Kidney (tissue), 14 donors: ENCODE measurements around the gene ERO1B. TPM values are rescaled to one million over a fixed set of nuclear protein-coding genes. Genes with fewer than 3 reads are reported as not detected.

Experiments
- DNase-seq, 5 donors: peaks; one replicate each; pipeline ENCODE4 v3.0.0-alpha.2; 2013 to 2020
- FAIRE-seq: peaks from 2 replicates; lab custom pipeline; 2012; peaks lifted over from hg19 to GRCh38; lab: Jason Lieb, UNC
- H3K27ac ChIP-seq, 2 donors: one replicate each; pipeline ENCODE4 v1.7.0; 2013; ENCODE audit warnings: low read depth in 2 of 2, low read length in 2 of 2, inconsistent platforms in 1 of 2
- H3K27me3 ChIP-seq: one replicate; pipeline ENCODE4 v1.7.1; 2013; ENCODE audit warnings: low read length, inconsistent platforms; ENCODE audit not compliant: control insufficient read depth, insufficient read depth
- H3K36me3 ChIP-seq, 3 donors: one replicate each; pipeline versions ENCODE4 v1.7.0 to v1.7.1; 2013; ENCODE audit warnings: low read length in 3 of 3, control low read depth in 1 of 3, inconsistent platforms in 1 of 3; ENCODE audit not compliant: insufficient read depth in 3 of 3, control insufficient read depth in 2 of 3
- H3K4me1 ChIP-seq, 3 donors: one replicate each; pipeline versions ENCODE4 v1.7.0 to v1.7.1; 2013; ENCODE audit warnings: low read length in 3 of 3, inconsistent platforms in 1 of 3, low read depth in 1 of 3; ENCODE audit not compliant: control insufficient read depth in 2 of 3, insufficient read depth in 2 of 3
- H3K4me3 ChIP-seq, 3 donors: one replicate each; pipeline versions ENCODE4 v1.7.0 to v1.8.1; 2013; ENCODE audit warnings: low read length in 3 of 3, control low read depth in 1 of 3, inconsistent platforms in 1 of 3
- H3K9ac ChIP-seq, 3 donors: one replicate each; pipeline versions ENCODE4 v1.7.0 to v1.7.1; 2013; ENCODE audit warnings: low read length in 3 of 3, control low read depth in 1 of 3, inconsistent platforms in 1 of 3
- H3K9me3 ChIP-seq, 3 donors: one replicate each; pipeline versions ENCODE4 v1.7.0 to v1.7.1; 2013; ENCODE audit warnings: low read length in 3 of 3, control low read depth in 1 of 3, inconsistent platforms in 1 of 3; ENCODE audit not compliant: control insufficient read depth in 2 of 3, insufficient read depth in 1 of 3
- intact Hi-C: fragments of 100-400 bp; cut with DNase I; formaldehyde crosslinking; loops from one replicate; pipeline ENCODE4 v1.11.1; 2022
- polyA plus RNA-seq: library from polyadenylated mRNA; stranded (reverse); fragments of 350-450 nt; fragmentation: Illumina TruSeq; extraction: RNeasy Lipid Tissue Mini Kit (QIAGEN cat#74804); gene quantifications from one replicate; pipeline ENCODE4 v1.2.3, GENCODE V29; 2014; ENCODE audit warnings: low read depth, low replicate concordance; ENCODE audit not compliant: insufficient read depth
- total RNA-seq: library from RNA; stranded (reverse); fragmentation: NEBNext Ultra II Directional; extraction: Animal tissue kit (Norgen Biotek cat#: 25700); gene quantifications from one replicate; pipeline ENCODE4 v1.2.1, GENCODE V29; 2021
- TF ChIP-seq, protein P1 (sequence below): IDR thresholded peaks from 3 replicates; pipeline ENCODE4 v1.5.1; 2012; ENCODE audit warnings: mild to moderate bottlenecking, moderate library complexity, borderline replicate concordance; ENCODE audit not compliant: insufficient read depth; ENCODE audit errors: extremely low read depth
- donor health status: control.
- donor health status: control.
- donor health status: control.
- donor health status: control.
- donor health status: control.
- donor health status: DM: yes; HTN: yes; CAD: no.
- donor health status: Normal renal cell carcinoma (clear cell type).

Gene ERO1B
- total and polyA plus RNA-seq, 2 donors from 2014 or later = 5.7 to 9.9 TPM

DNA sequence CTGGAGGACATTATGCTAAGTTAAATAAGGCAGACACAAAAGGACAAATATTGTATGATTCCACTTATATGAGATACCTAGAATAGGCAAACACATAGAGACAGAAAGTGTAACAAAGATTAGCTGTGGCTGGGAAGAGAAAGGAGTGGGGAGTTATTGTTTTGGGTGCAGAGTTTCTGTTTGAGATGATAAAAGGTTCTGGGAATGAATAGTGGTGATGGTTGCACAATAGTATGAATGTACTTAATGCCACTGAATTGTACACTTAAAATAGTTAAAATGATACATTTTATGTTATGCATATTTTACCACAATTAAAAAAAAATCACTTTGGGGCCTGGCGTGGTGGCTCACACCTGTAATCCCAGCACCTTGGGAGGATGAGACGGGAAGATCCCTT is 21.2 kb upstream of the ERO1B start:
- intact Hi-C loops = no loop called here
- FAIRE-seq = no peak
- Histone ChIP-seq H3K9me3 (no peaks in the 10 kb centered on the region), H3K36me3 (no peaks in the 10 kb centered on the region), H3K27me3 (no peaks in the 10 kb centered on the region), H3K27ac (no peak overlapping the region), H3K9ac (no peak overlapping the region), H3K4me3 (no peak overlapping the region), H3K4me1 (no peaks in the 10 kb centered on the region)
- DNase-seq = no peak
- TF ChIP-seq, protein P1, sequence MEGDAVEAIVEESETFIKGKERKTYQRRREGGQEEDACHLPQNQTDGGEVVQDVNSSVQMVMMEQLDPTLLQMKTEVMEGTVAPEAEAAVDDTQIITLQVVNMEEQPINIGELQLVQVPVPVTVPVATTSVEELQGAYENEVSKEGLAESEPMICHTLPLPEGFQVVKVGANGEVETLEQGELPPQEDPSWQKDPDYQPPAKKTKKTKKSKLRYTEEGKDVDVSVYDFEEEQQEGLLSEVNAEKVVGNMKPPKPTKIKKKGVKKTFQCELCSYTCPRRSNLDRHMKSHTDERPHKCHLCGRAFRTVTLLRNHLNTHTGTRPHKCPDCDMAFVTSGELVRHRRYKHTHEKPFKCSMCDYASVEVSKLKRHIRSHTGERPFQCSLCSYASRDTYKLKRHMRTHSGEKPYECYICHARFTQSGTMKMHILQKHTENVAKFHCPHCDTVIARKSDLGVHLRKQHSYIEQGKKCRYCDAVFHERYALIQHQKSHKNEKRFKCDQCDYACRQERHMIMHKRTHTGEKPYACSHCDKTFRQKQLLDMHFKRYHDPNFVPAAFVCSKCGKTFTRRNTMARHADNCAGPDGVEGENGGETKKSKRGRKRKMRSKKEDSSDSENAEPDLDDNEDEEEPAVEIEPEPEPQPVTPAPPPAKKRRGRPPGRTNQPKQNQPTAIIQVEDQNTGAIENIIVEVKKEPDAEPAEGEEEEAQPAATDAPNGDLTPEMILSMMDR = no peak

DNA sequence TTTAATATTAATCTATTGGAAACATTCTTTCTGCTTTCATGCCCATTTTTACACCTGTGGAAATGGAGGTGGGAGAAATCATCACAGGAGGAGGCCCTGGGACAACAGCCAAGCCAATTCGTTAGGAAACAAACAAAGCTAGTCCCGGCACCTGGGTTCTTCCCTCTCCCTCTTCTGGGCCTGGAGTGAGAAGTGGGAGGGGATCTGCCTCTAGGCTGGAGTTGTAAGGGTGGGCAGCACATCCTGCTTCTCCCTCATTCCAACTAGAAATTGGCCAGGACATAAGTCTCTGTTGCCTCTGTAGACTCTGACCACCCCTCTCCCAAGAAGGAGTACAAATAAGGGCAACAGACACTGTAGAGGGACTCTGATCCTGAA is 20.2 kb upstream of the ERO1B start:
- TF ChIP-seq, protein P1 = no peak
- Histone ChIP-seq H3K27me3 (no peaks in the 10 kb centered on the region), H3K9me3 (no peaks in the 10 kb centered on the region), H3K36me3 (no peaks in the 10 kb centered on the region), H3K4me3 (no peak overlapping the region), H3K4me1 (no peaks in the 10 kb centered on the region), H3K9ac (no peak overlapping the region), H3K27ac (no peak overlapping the region)
- intact Hi-C loops = no loop called here
- FAIRE-seq = no peak
- DNase-seq = no peak

DNA sequence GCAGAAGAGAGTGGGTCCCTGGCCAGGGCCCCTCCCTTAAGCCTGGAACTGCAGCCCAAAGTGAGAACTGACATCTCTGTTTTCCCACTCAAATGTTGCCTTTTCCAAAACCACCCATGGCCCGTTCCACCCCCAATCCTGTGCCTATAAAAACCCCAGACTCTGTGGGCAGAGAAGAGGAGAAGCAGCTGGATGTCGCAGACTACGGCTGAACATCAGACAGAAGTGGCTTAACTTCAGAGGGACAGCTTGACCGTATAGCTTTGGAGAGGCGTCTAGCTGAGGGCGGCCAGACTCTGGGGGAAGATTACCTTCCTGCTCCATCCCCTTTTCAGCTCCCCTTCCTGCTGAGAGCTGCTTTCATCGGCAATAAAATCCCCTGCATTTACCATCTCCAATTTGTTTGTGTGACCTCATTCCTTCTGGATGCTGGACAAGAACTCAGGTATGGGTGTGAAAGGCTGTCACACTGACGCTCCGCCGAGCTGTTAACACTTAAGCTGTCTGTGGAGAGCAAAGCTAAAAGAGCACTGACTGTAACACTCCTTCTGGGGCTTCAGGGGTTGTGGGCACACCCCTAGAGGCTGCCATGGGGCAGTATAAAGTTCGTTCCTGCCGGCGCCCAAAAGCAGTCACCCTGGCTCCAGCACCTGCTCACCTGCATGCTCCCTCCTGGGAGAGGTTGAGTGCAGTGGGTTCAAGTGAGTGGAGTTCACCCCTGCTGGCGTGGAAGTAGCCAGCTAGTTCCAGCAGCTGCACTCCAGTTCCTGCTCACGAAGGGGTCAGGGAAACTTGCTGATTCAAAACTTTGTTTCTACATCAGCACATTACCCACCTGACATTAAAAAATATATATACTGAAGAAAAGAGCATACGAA is 19.6 kb upstream of the ERO1B start:
- Histone ChIP-seq H3K4me3 (no peak overlapping the region), H3K9ac (no peak overlapping the region), H3K9me3 (no peaks in the 10 kb centered on the region), H3K4me1 (no peaks in the 10 kb centered on the region), H3K27ac (no peak overlapping the region), H3K27me3 (no peaks in the 10 kb centered on the region), H3K36me3 (no peaks in the 10 kb centered on the region)
- FAIRE-seq = no peak
- no peak for DNase-seq
- TF ChIP-seq, protein P1 = no peak
- intact Hi-C loops = no loop called here
